ENCODE data around the gene TTC27. TPM values are rescaled to one million over a fixed set of nuclear protein-coding genes. Genes with fewer than 3 reads are reported as not detected.
"Not testable (repeated sequence)": the region's sequence is repeated elsewhere in the genome, so short reads cannot be mapped to it uniquely, and the experiment has no call there.

The TTC27 gene
- total RNA-seq, 1 donor from 2014 or later, result 20.4 TPM

- Mint-ChIP-seq H3K36me3 (no peaks in the 10 kb centered on the region), H3K9me3 (peaks cover 19% of the 10 kb centered on the region), H3K27me3 (no peaks in the 10 kb centered on the region), H3K4me3 (no peak overlapping the region), H3K27ac (no peak overlapping the region), H3K4me1 (ENCODE audit: unreplicated experiment) (peaks cover 20% of the 10 kb centered on the region)
- TF ChIP-seq CTCF (conservative IDR thresholded peaks at IDR 0.05), result no peak
- DNase-seq (ENCODE audit: extremely low spot score, unreplicated experiment), result no peak
These were observed 214.4 kb downstream of the TTC27 start for GRCh38 chr2:32841931-32842898.

GRCh38 chr2:32843699-32844098, 215.8 kb downstream of the TTC27 start:
- Mint-ChIP-seq H3K9me3 (peaks cover 19% of the 10 kb centered on the region), H3K27me3 (no peaks in the 10 kb centered on the region), H3K4me3 (no peak overlapping the region), H3K27ac (no peak overlapping the region), H3K4me1 (ENCODE audit: unreplicated experiment) (peaks cover 10% of the 10 kb centered on the region), H3K36me3 (no peaks in the 10 kb centered on the region)
- TF ChIP-seq CTCF (conservative IDR thresholded peaks at IDR 0.05), result no peak
- no peak for DNase-seq (ENCODE audit: extremely low spot score, unreplicated experiment)

GRCh38 chr2:32844253-32844652, 216.4 kb downstream of the TTC27 start:
- no peak overlapping the region for H3K27ac Mint-ChIP-seq
- no peak for TF ChIP-seq CTCF (conservative IDR thresholded peaks at IDR 0.05)
- peaks cover 19% of the 10 kb centered on the region for H3K9me3 Mint-ChIP-seq
- DNase-seq (ENCODE audit: extremely low spot score, unreplicated experiment), result no peak
- peaks cover 6% of the 10 kb centered on the region for H3K4me1 Mint-ChIP-seq (ENCODE audit: unreplicated experiment)
- H3K36me3 Mint-ChIP-seq, result no peaks in the 10 kb centered on the region
- H3K27me3 Mint-ChIP-seq, result no peaks in the 10 kb centered on the region
- no peak overlapping the region for H3K4me3 Mint-ChIP-seq

- not testable (repeated sequence) for DNase-seq (ENCODE audit: extremely low spot score, unreplicated experiment); H3K27me3 Mint-ChIP-seq; H3K27ac Mint-ChIP-seq; H3K36me3 Mint-ChIP-seq; H3K4me3 Mint-ChIP-seq
- H3K9me3 Mint-ChIP-seq, result peaks cover 19% of the 10 kb centered on the region
- peaks cover 15% of the 10 kb centered on the region for H3K4me1 Mint-ChIP-seq (ENCODE audit: unreplicated experiment)
These were observed 218.4 kb downstream of the TTC27 start for GRCh38 chr2:32846274-32846673.

GRCh38 chr2:32847734-32848133, 219.9 kb downstream of the TTC27 start:
- peaks cover 13% of the 10 kb centered on the region for H3K4me1 Mint-ChIP-seq (ENCODE audit: unreplicated experiment)
- no peak overlapping the region for H3K4me3 Mint-ChIP-seq
- no peak for DNase-seq (ENCODE audit: extremely low spot score, unreplicated experiment)
- no peak overlapping the region for H3K27ac Mint-ChIP-seq
- H3K9me3 Mint-ChIP-seq, result peaks cover 19% of the 10 kb centered on the region
- TF ChIP-seq CTCF (conservative IDR thresholded peaks at IDR 0.05), result no peak
- H3K36me3 Mint-ChIP-seq, result no peaks in the 10 kb centered on the region
- no peaks in the 10 kb centered on the region for H3K27me3 Mint-ChIP-seq

GRCh38 chr2:32849456-32850194, 221.8 kb downstream of the TTC27 start:
- H3K9me3 Mint-ChIP-seq, result peaks cover 8% of the 10 kb centered on the region
- H3K27me3 Mint-ChIP-seq, result peaks cover 3% of the 10 kb centered on the region
- TF ChIP-seq CTCF (conservative IDR thresholded peaks at IDR 0.05), result no peak
- no peaks in the 10 kb centered on the region for H3K36me3 Mint-ChIP-seq
- no peak for DNase-seq (ENCODE audit: extremely low spot score, unreplicated experiment)
- H3K4me1 Mint-ChIP-seq (ENCODE audit: unreplicated experiment), result peaks cover 21% of the 10 kb centered on the region
- H3K4me3 Mint-ChIP-seq, result no peak overlapping the region
- no peak overlapping the region for H3K27ac Mint-ChIP-seq
